Body of pancreas (tissue), 4 donors: ENCODE measurements around the gene SATB2. TPM values are rescaled to one million over a fixed set of nuclear protein-coding genes. Genes with fewer than 3 reads are reported as not detected.

Experiments
- ATAC-seq: fragments of 150-250 bp; one replicate; pipeline ENCODE4 v1.9.1; 2016
- DNase-seq, 4 donors: peaks; one replicate each; pipeline ENCODE4 v3.0.0-alpha.2; 2019
- H3K27ac ChIP-seq, 4 donors: fragments of 200-600 bp; sonication (generic); 1 replicate in 3 of 4; 2 replicates in 1 of 4; pipeline versions ENCODE4 v1.5.1 to v1.6.1; 2016 to 2019; ENCODE audit warnings: mild to moderate bottlenecking in 1 of 4, mixed read lengths in 1 of 4, moderate library complexity in 1 of 4
- H3K27me3 ChIP-seq, 2 donors: fragments of 200-600 bp; sonication (generic); one replicate each; pipeline ENCODE4 v1.6.0; 2016; ENCODE audit warnings: mild to moderate bottlenecking in 1 of 2
- H3K36me3 ChIP-seq, 2 donors: fragments of 200-600 bp; sonication (generic); replicated peaks in 1 of 2; 2 replicates each; pipeline ENCODE4 v1.5.1; 2016; ENCODE audit warnings: low read depth in 2 of 2; ENCODE audit not compliant: insufficient read depth in 1 of 2
- H3K4me1 ChIP-seq: fragments of 200-600 bp; sonication (generic); one replicate; pipeline ENCODE4 v1.6.0; 2016
- H3K4me3 ChIP-seq, 2 donors: fragments of 200-600 bp; sonication (generic); 1 replicate in 1 of 2; 2 replicates in 1 of 2; pipeline ENCODE4 v1.5.1; 2016 to 2019
- H3K9me3 ChIP-seq, 3 donors: fragments of 200-600 bp; sonication (generic); 1 replicate in 2 of 3; 2 replicates in 1 of 3; pipeline ENCODE4 v1.5.1; 2016
- CTCF ChIP-seq, 7 experiments: fragments of 450-650 bp in 4 of 7; fragments of 200-600 bp in 3 of 7; sonication (generic) in 3 of 7; IDR thresholded peaks; one replicate each; pipeline ENCODE4 v1.5.1; 2016 to 2019; ENCODE audit warnings: antibody characterized with exemption in 7 of 7
- POLR2A ChIP-seq, 3 donors: fragments of 450-650 bp; IDR thresholded peaks; one replicate each; pipeline ENCODE4 v1.6.1; 2016; ENCODE audit warnings: antibody characterized with exemption in 3 of 3, mild to moderate bottlenecking in 2 of 3
- WGBS, 2 donors: methylation state at CpG; one replicate each; pipeline ENCODE4 v1.1.5; 2017; 5-methylcytosine and 5-hydroxymethylcytosine counted together
- intact Hi-C: fragments of 100-400 bp; cut with DNase I; formaldehyde crosslinking; loops from one replicate; pipeline ENCODE4 v1.15.1; 2023
- total RNA-seq, 2 donors: library from RNA; depleted of rRNA; stranded (reverse); fragments of >200 nt; gene quantifications; one replicate each; pipeline ENCODE4 v1.1.0, GENCODE V29; 2016

SATB2 gene
- total RNA-seq, 2 donors from 2014 or later, result 2.6 to 4.3 TPM

- WGBS, 2 donors, result 84 to 85% methylated on average over 3 of the region's 3 CpGs
- Histone ChIP-seq H3K36me3 (no peaks in the 10 kb centered on the region), H3K4me3 (no peak overlapping the region), H3K9me3 (no peaks in the 10 kb centered on the region), H3K27ac (no peak overlapping the region), H3K4me1 (no peaks in the 10 kb centered on the region), H3K27me3 (no peaks in the 10 kb centered on the region)
- intact Hi-C loops, result no loop called here
- ATAC-seq (no peak), DNase-seq (no peak)
- TF ChIP-seq POLR2A (IDR thresholded peaks at IDR 0.05) (no peak), CTCF (IDR thresholded peaks at IDR 0.05) (no peak)
Observed at GRCh38 chr2:199316851-199317250, 140.9 kb downstream of the SATB2 start.

- DNase-seq (no peak), ATAC-seq (no peak)
- TF ChIP-seq CTCF (IDR thresholded peaks at IDR 0.05), result no peak
- no peak for TF ChIP-seq POLR2A (IDR thresholded peaks at IDR 0.05)
- H3K27ac ChIP-seq, result no peak overlapping the region
- H3K9me3 ChIP-seq, result no peaks in the 10 kb centered on the region
- no peak overlapping the region for H3K4me3 ChIP-seq
- intact Hi-C loops, result no loop called here
- no peaks in the 10 kb centered on the region for H3K36me3 ChIP-seq
- no peaks in the 10 kb centered on the region for H3K4me1 ChIP-seq
- WGBS, 2 donors, result 82 to 86% methylated on average over 1 of the region's 1 CpG
- no peaks in the 10 kb centered on the region for H3K27me3 ChIP-seq
Observed at GRCh38 chr2:199315299-199316179, 142.2 kb downstream of the SATB2 start.

- intact Hi-C loops, result no loop called here
- ATAC-seq, result no peak
- no peaks in the 10 kb centered on the region for H3K36me3 ChIP-seq
- no peaks in the 10 kb centered on the region for H3K9me3 ChIP-seq
- WGBS, 2 donors, result 90 to 92% methylated on average over 3 of the region's 3 CpGs
- no peak overlapping the region for H3K4me3 ChIP-seq
- H3K4me1 ChIP-seq, result no peaks in the 10 kb centered on the region
- H3K27me3 ChIP-seq, result no peaks in the 10 kb centered on the region
- DNase-seq, result no peak
- no peak overlapping the region for H3K27ac ChIP-seq
- TF ChIP-seq POLR2A (IDR thresholded peaks at IDR 0.05) (no peak), CTCF (IDR thresholded peaks at IDR 0.05) (no peak)
Observed at GRCh38 chr2:199312931-199313330, 144.8 kb downstream of the SATB2 start.

- DNase-seq, result no peak
- no peaks in the 10 kb centered on the region for H3K9me3 ChIP-seq
- intact Hi-C loops, result no loop called here
Observed at GRCh38 chr2:199310771-199311585, 146.8 kb downstream of the SATB2 start.

More at GRCh38 chr2:199310771-199311585, 146.8 kb downstream of the SATB2 start:
- Histone ChIP-seq H3K27ac (no peak overlapping the region), H3K4me3 (no peak overlapping the region), H3K27me3 (no peaks in the 10 kb centered on the region), H3K4me1 (no peaks in the 10 kb centered on the region), H3K36me3 (peaks cover 0 to 1% of the 10 kb centered on the region in 2 donors)
- no peak for ATAC-seq
- 82 to 92% methylated on average over 7 of the region's 7 CpGs for WGBS, 2 donors
- TF ChIP-seq POLR2A (IDR thresholded peaks at IDR 0.05), result no peak
- no peak for TF ChIP-seq CTCF (IDR thresholded peaks at IDR 0.05)
